Measurements from ENCODE around the gene ARHGEF4.

The ARHGEF4 gene

DNA sequence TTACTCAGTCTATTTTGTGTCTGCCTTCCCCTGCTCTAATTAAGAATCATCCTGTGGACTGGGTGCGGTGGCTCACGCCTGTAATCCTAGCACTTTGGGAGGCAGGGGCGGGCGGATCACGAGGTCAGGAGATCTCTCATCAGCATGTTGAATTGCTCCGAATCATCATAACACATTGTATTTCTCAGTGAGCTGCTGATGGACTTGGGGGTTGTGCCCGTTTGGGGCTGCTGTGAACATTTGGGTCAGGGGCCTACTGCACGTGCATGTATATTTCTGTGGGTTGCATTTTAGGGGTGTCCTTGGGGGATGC is 84.4 kb downstream of the ARHGEF4 start:
- DNase-seq, result no peak

DNA sequence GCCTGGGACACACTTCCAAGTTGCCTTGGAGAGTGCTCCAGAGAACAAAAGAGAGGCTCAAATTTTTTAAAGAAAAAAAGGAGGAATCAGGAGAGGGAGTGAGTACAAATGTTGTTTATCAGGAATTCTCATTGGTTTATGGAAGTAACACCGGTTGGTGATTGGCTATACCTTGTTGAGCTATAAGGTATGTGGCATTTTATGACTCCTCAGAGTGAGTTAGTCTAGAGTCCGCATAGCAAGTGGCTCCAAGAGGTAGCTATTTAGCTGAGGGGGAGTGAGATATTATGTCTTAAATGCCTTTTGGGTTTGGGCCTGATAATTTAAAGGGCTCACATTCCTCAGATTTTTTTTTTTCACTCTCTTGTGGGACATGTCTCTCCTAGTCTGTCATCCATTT is 85.7 kb downstream of the ARHGEF4 start:
- no peak for DNase-seq

DNA sequence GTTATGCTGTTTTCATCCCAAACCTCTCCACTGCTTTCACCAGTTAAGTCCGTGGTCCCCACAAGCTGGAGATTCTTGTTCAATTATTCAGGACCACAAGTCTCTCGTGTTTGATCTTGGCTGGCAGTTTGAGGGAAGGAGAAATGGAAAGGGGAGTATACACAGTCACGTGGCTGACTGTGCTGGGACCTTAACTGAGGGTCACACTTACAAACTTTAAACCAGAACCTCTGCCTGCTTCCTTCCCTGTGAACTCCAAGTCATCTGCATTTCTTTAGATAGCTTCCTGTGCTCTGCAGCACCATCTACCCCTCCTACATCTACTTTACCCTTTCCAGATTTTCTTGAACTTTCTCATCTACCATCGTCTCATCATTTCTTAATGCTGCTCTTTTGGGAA is 91.7 kb downstream of the ARHGEF4 start:
- DNase-seq, result no peak

DNA sequence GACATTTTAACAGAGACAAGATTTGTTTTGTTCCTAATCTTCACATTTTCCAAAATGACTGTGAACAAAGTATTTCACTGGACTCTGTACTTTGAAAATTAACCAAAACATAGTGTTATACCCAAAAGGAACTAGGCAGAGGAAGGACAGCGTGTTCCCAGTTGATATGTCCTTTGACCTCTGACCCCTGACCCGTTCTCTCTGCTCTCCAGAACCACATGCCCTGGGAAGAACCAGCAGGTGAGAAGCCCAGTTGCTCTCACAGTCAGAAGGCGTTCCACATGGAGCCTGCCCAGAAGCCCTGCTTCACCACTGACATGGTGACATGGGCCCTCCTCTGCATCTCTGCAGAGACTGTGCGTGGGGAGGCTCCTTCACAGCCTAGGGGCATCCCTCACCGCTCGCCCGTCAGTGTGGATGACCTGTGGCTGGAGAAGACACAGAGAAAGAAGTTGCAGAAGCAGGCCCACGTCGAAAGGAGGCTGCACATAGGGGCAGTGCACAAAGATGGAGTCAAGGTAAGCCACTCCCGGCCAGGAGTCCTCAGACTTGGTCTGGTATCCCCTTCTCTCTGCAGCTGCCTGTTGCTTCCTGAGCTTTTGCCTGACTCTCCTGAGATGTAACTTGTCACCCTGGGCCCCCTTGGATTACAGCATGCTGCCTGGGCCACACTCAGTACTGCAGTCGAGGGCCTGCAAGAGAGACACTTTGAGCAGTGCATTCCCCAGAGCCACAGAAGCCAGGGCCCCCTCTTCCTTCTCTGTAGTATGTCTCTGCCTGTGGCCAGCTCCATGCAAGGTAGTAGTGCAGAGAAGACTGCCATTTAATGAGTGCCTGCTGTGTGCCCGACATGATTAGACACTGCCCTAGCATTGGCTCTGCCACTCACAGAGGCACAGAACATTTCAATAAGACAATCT is 94.3 kb downstream of the ARHGEF4 start:
- DNase-seq, result no peak

DNA sequence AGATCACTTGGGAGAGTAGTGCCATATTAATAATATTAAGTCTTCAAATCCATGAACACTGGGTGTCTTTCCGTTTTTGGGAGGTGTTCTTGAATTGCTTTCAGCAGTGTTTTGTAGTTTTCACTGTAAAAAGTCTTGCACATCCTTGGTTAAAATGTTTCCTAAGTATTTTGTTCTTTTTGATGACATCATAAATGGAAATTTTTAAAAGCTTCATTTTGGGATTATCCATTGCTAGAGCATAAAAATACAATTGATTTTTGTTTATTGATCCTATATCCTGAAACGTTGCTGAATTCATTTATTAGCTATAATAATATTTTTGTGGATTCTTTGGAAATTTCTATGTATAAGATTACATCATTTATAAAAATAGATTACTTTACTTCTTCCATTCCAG is 96.8 kb downstream of the ARHGEF4 start:
- DNase-seq, result no peak

DNA sequence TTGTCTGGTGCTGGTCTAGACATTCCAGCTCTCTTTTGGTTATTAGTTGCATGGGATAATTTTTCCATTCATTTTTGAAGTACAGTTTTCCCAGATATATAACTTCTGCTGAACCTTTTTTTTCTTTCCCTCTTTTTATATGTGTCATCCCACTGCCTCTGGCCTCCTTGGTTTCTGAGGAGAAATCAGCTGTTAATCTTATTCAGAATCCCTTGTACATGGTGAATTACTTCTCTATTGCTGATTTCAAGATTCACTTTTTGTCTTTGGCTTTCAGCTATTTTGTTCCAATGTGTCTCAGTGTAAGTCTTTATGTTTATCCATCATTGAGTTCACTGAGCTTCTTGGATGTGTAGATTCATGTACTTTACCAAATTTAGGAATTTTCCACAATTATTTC is 99.7 kb downstream of the ARHGEF4 start:
- no peak for DNase-seq

DNA sequence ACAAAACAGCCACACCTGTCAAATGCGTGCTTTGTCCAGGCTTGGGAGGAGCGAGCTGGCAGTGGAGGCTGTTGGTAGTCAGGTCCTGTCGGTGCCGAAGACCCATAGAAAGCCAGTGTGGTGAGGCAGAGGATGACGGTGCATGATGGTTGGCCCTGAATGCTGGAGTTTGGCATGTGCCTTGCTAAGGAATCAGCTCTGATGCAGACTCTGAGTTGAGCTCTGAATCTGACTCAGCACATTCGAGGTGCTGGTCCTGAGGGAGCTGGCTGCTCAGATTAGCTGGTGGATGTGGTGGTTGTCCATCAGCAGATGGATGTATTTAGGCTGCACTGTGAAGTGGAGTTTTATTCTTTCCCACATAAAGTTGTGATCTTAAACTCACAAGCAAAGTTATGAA is 111.3 kb downstream of the ARHGEF4 start:
- DNase-seq, result no peak

DNA sequence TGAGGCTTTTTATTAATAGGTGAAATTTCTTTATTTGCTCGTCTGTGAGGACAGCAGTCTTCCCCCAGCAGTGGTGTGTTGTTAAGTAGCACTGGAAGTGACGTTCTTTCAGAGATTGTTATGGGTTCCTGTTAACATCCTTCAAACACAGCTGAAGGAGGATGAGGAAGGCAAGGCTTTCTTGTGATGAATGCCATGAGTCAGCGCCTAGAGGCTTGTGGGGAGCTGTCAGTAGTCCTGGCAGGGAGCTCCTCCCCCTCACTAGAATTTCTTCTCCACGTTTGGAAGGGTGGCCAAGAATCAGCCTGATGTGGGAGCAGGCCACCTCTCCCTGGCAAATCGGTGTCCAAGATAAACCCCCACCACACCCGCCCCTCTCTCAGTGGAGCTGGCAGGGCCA is 113.2 kb downstream of the ARHGEF4 start:
- no peak for DNase-seq

DNA sequence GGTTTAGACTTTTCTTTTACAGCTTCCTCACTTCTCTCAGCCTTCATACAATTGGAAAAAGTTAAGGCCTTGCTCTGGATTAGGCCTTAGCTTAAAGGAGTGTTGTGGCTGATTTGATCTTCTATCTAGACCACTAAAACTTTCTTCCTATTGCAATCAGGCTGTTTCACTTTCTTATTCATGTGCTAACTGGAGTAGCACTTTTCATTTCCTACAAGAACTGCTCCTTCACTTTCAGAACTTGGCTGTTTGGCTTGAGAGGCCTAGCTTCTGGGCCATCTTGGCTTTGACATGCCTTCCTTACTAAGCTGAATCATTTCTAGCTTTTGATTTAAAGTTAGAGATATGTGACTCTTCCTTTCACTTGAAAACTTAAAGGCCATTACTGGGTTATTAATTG is 114.3 kb downstream of the ARHGEF4 start:
- DNase-seq, result no peak

DNA sequence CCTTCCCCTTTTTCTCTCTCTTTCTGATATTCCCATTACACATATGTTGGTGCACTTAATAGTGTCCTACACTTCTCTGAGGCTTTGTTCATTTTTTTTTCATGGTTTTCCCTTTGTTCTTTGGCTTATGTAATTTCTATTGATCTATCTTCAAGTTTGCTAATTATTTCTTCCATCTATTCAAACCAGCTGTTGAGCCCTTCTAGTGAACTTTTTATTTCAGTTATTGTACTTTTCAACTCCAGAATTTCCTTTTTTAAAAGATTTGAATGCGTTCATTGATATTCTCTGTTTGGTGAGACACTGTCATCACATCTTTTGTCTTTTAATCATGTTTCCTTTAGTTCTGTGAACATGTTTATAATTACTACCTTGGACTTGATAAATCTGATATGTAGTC is 118.2 kb downstream of the ARHGEF4 start:
- no peak for DNase-seq

DNA sequence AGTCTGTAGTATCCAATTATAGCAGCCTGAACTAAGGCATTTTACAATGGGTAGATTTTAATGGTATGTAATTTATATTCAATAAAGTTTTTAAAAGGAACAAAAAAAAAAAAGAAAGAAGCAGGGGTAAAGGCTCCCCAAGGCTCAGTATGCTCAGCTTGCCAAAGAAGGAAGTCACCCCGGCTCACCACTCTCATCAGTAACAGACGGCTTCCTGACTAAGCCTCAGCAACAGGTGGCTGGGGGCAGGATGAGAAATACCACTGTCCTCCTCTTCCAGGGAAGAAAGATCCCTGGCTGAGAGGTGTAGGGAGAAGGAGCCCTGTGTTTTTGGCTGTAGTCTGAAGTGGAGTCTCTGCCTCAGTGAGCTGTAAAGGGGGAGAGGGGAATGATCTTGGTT is 121.2 kb downstream of the ARHGEF4 start:
- DNase-seq, result no peak

DNA sequence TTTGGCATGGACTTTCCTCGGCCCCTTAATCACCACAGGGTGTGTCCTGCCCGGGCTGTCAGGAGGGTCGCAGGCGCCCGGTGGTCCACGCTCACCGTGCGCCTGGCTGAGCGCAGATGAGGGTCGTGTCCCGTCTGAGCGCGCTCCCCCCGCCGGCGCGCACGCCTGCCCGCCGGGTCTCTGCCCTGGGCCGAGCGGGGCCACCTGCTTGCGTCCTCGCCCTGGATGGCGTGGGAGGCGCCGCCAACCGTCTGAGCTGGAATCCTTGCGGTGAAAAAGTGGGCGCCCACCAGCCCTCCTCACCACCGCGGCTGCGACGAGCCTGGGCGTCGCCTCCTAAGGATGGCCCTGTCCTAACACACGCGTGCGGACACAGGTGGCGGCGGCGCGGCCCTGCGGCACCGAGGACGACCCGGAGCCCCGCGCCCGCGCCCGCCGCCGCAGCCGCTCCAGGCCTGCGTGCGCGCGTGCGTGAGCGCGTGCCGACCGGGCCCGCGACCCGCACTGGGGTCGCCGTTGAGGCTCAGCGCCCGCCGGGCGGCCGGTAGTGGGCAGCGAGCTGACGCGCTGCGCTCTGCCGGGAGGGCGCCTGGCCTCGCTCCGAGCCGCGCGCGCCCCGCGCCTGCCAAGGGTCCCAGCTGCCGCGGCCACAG is 126.6 kb downstream of the ARHGEF4 start:
- DNase-seq, result no peak

DNA sequence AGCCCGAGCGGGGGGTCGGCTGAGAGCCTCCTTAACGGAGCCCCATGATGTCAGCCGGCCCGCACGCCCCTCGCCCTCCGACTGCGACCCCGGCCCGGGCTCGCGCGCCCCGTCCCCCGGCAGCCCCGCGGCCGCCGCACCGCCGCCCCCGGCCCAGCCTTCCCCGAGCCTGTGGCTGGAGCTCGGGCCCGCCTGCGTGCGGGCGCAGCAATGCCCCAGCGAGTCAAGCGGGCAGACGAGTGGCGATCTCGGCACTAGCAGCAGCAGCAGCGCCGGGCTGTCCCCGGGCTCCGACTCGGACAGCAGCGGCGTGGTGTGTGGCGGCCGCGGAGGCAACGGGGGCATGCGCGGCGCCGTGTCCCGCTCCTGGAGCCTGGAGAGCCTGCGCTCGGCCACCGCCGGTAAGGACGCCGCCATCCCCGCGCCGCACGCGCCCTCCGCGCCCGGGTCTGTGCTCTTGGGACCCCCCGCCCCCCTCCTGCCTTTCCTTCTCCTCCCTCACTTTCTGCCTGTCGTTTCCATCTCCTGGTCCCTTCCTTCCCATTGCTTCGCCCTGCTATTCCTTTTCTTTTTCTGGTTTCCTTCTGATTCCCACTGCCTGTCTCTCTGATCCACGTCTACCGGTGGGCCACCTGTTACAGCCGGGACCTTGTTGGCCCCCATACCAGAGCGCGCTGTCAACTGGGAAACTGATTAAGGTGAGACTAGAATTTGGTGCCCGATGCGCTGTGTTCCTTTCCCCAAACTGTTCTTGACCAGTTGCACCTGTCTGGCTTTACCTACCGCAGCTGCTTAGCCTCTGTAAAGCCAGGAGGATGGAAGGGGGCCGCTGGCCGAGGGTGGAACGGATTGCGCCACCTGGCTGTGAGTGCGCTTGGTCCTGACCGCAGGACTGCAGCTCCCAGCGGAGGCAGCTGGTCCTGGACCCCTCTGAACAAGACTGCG is 127.4 kb downstream of the ARHGEF4 start:
- no peak for DNase-seq

DNA sequence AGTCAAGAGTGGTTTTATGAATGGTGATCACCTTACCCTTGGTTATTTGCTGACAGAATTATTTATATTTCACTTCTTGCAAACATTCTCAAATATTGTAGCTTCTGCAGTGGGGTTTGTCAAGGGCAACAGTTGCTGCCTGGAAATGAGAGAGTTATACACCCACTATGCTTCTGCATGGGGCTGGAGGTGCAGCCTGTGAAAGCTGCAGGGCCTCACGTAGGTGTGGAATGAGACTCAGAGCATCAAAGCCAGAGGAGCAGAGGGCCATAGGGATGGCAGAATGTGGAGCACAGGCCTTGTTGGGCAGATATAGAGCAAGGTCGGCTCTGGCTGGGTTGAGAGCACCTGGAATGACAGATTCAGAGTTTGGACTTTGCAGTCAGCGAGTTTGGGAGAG is 128.2 kb downstream of the ARHGEF4 start:
- no peak for DNase-seq

DNA sequence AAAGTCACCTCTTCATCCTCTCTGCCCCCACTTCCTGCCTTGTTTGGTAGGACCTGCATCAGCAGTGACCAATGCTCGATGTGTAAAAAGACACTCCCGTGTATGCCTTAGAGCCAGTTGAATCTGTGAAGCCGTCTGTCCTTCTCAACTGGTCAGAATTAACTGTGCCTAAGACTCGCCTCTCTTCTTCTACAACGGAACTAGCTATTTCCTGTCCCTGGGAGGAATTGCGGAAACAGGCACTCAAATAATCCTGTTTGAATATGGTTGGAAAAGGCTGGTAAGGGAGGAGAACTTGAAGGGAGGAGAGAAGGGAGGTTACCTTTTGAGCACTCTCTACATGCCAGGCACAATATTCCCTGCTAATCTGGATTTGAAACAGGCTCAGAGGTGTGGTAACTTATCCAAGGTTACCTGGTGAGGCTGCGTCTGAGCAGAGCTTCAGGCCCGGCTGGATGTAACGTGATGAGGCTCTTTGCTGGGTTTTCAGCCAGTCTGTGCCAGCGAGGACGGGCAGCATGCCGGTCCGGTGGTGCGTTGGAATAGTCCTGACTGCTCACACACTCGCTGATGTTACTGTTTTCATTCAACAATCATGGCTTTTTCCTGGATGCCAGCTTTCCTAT is 129.5 kb downstream of the ARHGEF4 start:
- no peak for DNase-seq

DNA sequence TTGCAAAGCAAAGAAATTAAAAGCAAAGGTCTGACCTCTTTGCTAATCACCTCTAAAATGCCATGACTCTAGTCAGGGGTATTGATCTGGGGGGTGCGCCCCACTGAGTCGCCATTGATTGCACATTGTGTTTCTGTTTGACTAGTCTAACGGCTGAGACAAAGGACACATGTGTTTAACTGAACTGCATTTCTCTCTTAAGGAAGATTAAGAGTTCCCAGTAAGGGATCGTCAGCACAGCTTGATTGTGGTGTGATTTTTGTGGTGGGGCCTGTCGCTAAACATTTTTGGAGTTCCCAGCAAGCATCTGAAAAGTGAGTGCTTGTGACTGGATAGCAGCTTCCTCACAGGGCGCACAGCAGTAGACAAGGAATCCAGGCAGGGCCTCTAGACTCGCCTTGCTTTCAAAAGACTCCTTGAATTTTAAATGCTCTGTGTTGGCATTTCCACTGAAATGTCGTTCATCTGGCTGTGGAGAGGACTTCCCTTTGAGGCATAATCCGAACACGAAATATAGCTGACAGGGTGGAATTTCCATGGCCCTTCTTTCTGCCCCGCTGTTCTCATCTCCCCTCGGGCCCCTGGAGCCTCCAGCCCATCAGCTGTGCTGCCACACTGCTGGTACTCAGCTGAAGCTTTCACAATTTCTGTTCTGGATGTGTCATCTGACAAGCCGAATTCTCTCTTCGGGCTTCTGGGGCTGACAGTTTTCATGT is 130.2 kb downstream of the ARHGEF4 start:
- no peak for DNase-seq

DNA sequence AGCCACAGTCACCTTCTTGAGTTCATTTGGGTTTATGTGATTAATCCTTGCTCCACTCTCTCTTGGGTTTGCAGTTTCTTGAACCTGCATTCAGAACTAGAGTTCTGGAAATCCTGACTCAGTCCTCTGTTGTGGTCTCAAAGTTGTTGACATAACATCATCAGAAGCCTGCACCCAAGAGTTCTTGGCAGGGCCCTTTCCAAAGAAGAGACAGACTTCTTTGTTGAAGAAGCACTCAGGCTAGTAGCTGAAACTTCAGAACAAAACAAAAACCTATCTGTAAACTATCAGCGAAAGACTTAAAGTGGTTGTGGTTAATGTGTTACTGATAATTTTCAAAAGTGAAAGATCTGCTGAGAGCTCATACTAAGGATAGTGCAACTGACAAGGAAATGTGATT is 135.7 kb downstream of the ARHGEF4 start:
- DNase-seq, result no peak

DNA sequence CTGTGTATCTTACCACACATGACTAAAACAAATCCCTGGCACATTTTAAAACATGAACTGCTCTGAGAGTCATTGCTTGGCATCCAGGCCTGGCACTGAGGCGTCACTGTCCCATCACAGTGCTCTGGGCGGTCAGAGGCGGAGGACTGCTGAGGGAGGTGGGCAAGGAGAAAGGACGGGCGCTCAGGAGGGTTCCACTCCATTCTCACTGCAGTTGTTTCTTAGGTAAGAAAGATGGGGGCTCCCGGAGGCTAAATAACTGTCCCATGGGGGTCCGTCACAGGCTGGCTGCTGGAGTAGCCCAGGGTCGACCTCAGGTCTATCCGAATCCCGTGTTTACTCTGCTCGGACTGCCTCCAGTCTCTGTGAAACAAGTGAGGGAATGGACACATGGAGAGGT is 139.0 kb downstream of the ARHGEF4 start:
- no peak for DNase-seq

DNA sequence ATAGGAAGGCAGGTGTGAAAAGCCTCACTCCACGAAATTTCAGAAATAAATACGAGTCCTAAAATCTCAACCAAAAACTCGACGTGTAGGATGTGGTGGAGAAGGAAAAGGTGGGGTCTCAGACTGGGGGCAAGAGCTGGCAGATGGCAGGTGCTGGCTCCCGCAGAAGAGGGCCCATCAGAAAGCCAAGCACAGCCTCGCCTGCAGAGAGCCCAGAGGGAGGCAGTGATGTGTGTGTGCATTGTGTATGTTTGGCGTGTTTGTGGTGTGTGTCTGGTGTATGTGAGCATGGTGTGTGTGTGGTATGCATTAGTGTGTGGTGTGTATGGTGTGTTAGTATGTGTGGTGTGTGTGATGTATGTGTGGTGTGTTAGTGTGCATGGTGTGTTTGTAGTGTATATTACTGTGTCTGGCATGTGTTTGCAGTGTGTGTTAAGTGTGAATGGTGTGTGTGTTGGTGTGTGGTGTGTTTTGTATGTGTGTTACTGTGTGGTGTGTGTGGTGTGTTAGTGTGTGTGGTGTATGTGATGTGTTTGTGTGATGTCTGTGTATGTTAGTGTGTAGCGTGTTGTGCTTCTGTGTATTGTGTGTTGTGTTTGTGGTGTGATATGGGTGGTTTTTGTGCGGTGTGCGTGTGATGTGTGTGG is 140.0 kb downstream of the ARHGEF4 start:
- DNase-seq, result no peak

DNA sequence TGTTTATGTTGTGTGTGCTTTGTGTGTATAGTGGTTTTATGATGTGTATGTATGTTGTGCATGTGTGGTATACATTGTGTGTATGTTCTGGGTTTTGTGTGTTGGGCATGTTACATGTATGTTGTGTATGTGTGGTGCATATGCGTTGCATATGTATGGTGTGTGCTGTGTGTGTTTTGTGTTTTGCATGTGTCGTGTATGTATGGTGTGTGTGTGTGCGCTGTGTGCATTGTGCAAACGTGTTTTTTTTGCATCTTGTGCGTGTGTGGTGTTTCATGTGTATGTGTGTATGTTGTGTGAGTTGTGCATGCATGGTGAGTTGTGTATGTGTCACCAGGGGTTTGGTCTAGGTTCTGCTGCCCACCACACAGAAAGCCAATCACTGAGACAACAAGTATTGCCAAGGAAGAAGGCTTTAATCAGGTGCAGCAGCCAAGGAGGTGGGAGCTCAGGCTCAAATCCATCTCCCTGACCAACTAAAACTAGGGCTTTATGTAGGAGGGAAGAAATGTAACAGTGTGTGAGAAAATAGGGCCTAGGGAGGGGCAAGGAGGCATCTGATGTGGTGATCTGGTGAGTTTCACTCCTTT is 140.8 kb downstream of the ARHGEF4 start:
- no peak for DNase-seq

DNA sequence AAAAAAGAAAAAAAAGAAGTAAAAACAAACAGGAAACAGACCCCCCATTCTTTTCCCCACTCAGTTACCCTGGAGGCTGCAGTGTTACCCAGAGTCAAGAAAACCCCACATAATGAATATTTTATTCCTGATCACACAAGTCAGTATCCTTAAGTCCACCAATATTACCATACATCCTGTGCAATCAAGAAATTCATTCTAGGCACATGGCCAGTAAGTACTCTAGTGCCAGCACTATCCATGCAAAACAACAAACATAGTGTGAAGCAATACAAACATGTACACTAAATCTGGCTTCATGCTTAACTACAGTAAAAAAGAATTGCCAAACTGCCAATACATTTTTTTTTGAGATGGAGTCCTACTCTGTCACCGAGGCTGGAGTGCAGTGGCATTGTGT is 145.0 kb downstream of the ARHGEF4 start:
- no peak for DNase-seq

All from NCI-H774 (cell line).